Esophagus squamous epithelium (tissue), 4 donors: Measurements from ENCODE around the gene SLU7.

Source experiments
- POLR2A ChIP-seq, 4 donors: fragments of 450-650 bp; IDR thresholded peaks; one replicate each; pipeline ENCODE4 v1.6.1; 2017; ENCODE audit warnings: antibody characterized with exemption in 4 of 4, mild to moderate bottlenecking in 4 of 4, moderate library complexity in 3 of 4
- TF ChIP-seq, protein P1 (sequence below), 6 experiments: fragments of 450-650 bp in 4 of 6; fragments of 200-600 bp in 2 of 6; sonication (generic) in 2 of 6; IDR thresholded peaks; one replicate each; pipeline ENCODE4 v1.5.1; 2016 to 2019; ENCODE audit warnings: antibody characterized with exemption in 6 of 6, mild to moderate bottlenecking in 4 of 6, moderate library complexity in 4 of 6

DNA sequence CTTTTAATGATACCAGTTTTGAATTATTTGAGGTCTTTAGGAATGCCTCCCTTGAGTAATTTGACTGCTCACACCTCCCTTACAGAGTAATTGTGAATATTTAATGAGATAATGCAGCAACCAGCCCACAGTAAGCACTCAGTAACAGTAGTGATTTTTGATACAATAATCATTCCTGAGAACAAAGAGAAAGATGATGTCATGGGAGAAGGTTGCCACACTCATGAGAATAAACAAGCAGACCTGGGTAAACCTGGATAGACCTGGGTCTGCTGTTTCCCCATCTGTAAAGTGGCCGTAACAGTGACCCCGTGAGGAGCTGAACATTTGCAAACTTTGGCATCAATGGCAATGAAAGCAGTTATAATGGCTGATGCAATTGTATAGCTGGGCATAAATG is 52.7 kb downstream of the SLU7 start:
- TF ChIP-seq, protein P1, sequence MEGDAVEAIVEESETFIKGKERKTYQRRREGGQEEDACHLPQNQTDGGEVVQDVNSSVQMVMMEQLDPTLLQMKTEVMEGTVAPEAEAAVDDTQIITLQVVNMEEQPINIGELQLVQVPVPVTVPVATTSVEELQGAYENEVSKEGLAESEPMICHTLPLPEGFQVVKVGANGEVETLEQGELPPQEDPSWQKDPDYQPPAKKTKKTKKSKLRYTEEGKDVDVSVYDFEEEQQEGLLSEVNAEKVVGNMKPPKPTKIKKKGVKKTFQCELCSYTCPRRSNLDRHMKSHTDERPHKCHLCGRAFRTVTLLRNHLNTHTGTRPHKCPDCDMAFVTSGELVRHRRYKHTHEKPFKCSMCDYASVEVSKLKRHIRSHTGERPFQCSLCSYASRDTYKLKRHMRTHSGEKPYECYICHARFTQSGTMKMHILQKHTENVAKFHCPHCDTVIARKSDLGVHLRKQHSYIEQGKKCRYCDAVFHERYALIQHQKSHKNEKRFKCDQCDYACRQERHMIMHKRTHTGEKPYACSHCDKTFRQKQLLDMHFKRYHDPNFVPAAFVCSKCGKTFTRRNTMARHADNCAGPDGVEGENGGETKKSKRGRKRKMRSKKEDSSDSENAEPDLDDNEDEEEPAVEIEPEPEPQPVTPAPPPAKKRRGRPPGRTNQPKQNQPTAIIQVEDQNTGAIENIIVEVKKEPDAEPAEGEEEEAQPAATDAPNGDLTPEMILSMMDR (IDR thresholded peaks at IDR 0.05), result no peak
- TF ChIP-seq POLR2A (IDR thresholded peaks at IDR 0.05), result no peak
